ENCODE measurements around the gene COA6.

COA6 gene

DNA sequence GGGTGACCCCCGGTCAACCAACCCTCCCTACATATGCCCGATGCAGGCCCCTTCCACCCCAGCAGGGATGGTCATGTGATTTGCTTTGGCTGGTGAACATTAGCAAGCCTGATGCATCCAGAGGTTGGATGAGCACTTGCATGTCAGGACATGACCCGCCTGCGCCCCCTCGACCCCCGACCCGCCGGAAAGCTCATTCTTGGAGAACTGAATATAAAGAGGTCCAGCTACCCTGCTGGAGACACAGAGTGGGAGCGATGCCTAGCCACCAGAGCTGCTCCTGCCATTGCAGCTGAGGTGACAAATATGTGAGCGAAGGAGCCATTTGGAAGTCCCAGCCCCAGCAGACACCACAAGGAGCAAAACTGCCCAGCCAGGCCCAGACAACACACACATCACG, 39.6 kb downstream of the COA6 start:
- DNase-seq (ENCODE audit: low read depth in 2 of 2) = no peak

GRCh38 chr1:234413485-234413884, 40.2 kb downstream of the COA6 start:
- DNase-seq (ENCODE audit: low read depth in 2 of 2) = no peak

DNA sequence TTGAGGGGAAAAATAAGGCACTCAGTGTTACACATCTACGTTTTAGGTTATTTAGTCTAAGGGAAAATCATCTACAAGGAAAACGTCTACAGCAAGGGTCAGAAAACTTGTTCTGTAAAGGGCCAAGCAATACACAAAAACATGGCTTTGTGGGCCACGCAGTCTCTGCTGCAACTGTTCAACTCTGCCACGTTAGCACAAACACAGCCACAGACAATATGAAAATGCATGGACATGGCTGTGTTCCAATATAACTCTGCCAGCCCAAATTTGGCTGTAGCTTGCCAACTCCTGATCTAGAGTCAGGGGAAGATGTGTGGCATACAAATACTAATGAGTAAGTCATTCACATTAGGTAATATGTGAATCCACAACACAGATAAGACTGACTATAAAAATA, 40.7 kb downstream of the COA6 start:
- no peak for DNase-seq (ENCODE audit: low read depth in 2 of 2)

- DNase-seq (ENCODE audit: low read depth in 2 of 2) = no peak
Observed at GRCh38 chr1:234427950-234428646, 54.8 kb downstream of the COA6 start.

DNA sequence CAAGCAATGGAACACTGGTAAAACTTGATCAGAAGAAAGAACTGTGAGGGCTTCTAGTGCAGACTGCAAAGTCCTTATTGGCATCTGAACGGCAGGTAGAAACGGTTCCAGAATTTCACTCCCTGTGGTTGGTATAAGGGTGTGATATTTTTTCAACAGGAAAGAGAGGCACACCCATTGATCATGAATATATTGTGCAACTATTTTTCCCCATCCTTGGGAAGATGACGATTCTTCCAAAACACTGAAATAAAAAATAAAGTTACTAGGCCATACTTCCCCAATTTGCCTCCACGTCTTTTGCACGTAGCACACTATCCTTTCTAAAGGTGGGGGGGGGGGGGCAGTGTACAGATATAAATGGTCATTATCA, 56.2 kb downstream of the COA6 start:
- no peak for DNase-seq (ENCODE audit: low read depth in 2 of 2)

GRCh38 chr1:234430691-234431090, 57.4 kb downstream of the COA6 start:
- no peak for DNase-seq (ENCODE audit: low read depth in 2 of 2)

DNA sequence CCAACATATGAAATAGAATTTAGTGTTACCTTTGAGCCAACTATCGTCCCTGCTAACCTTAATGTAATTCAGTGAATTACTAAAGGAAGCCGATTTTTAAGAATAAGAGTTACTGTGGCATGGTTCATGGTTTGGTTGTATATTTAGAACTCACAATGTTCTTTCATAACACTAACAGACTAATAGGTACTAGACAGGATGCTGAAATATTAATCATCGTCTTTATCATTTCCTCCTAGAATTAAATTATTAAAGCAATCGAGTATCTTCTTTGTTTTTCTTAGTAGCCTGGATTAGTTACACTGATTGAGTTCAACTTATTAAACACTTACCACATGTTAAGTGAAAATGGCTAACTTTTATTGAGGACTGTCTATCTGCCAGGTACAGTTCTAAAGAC, 58.0 kb downstream of the COA6 start:
- DNase-seq (ENCODE audit: low read depth in 2 of 2) = no peak

GRCh38 chr1:234433563-234434285, 60.5 kb downstream of the COA6 start:
- no peak for DNase-seq (ENCODE audit: low read depth in 2 of 2)
